ENCODE data around the gene SPRN.
"Not testable (repeated sequence)": the region's sequence is repeated elsewhere in the genome, so short reads cannot be mapped to it uniquely, and the experiment has no call there.

Gene SPRN

GRCh38 chr10:133424601-133425000, at the start of gene SPRN:
TSS of gene SPRN (minus strand) at chr10:133424625. CDS start at chr10:133423681, 944 bp downstream.
- DNase-seq = not testable (repeated sequence)

GRCh38 chr10:133474027-133474426, 49.6 kb upstream of the SPRN start:
- DNase-seq = no peak

- DNase-seq = no peak
These were observed 48.8 kb upstream of the SPRN start for GRCh38 chr10:133473270-133473669.

- DNase-seq = no peak
These were observed 47.1 kb upstream of the SPRN start for GRCh38 chr10:133471300-133472109.

- not testable (repeated sequence) for DNase-seq
These were observed 44.8 kb upstream of the SPRN start for GRCh38 chr10:133469205-133469604.

GRCh38 chr10:133467286-133467911, 43.0 kb upstream of the SPRN start:
- no peak for DNase-seq

GRCh38 chr10:133466683-133467275, 42.4 kb upstream of the SPRN start:
- no peak for DNase-seq

- DNase-seq = no peak
These were observed 41.6 kb upstream of the SPRN start for GRCh38 chr10:133465950-133466474.

- DNase-seq = no peak
These were observed 40.9 kb upstream of the SPRN start for GRCh38 chr10:133465191-133465949.

GRCh38 chr10:133464582-133465031, 40.2 kb upstream of the SPRN start:
- DNase-seq = no peak

GRCh38 chr10:133462512-133463305, 38.3 kb upstream of the SPRN start:
- DNase-seq = no peak

GRCh38 chr10:133461841-133462240, 37.4 kb upstream of the SPRN start:
- DNase-seq = no peak

GRCh38 chr10:133461027-133461426, 36.6 kb upstream of the SPRN start:
- DNase-seq = no peak

GRCh38 chr10:133460208-133460769, 35.9 kb upstream of the SPRN start:
- no peak for DNase-seq

- no peak for DNase-seq
These were observed 35.2 kb upstream of the SPRN start for GRCh38 chr10:133459454-133460207.

GRCh38 chr10:133458710-133459453, 34.5 kb upstream of the SPRN start:
- no peak for DNase-seq

- no peak for DNase-seq
These were observed 33.7 kb upstream of the SPRN start for GRCh38 chr10:133458021-133458709.

- no peak for DNase-seq
These were observed 32.8 kb upstream of the SPRN start for GRCh38 chr10:133457100-133457841.
